NCI-H510A treated with DMSO at 0.1 percent for 48 hours (cell line): ENCODE measurements around the gene GPC3.
"Not testable (repeated sequence)": the region's sequence is repeated elsewhere in the genome, so short reads cannot be mapped to it uniquely, and the experiment has no call there.

Experiments used
- DNase-seq: peaks from one replicate; lab custom pipeline; 2025; lab: John Stamatoyannopoulos, UW

GPC3 gene

GRCh38 chrX:133646719-133647116 is 338.7 kb downstream of the GPC3 start:
- DNase-seq, result no peak

- no peak for DNase-seq
Measured at GRCh38 chrX:133645977-133646718, 339.2 kb downstream of the GPC3 start.

GRCh38 chrX:133645256-133645655 is 340.1 kb downstream of the GPC3 start:
- DNase-seq, result no peak

GRCh38 chrX:133640161-133641015 is 345.0 kb downstream of the GPC3 start:
- DNase-seq, result no peak

- DNase-seq, result no peak
Measured at GRCh38 chrX:133639726-133640125, 345.7 kb downstream of the GPC3 start.

- DNase-seq, result no peak
Measured at GRCh38 chrX:133638285-133638684, 347.1 kb downstream of the GPC3 start.

- DNase-seq, result no peak
Measured at GRCh38 chrX:133637765-133638164, 347.6 kb downstream of the GPC3 start.

GRCh38 chrX:133636009-133636408 is 349.4 kb downstream of the GPC3 start:
- DNase-seq, result no peak

- no peak for DNase-seq
Measured at GRCh38 chrX:133634416-133634815, 351.0 kb downstream of the GPC3 start.

GRCh38 chrX:133633950-133634349 is 351.4 kb downstream of the GPC3 start:
- no peak for DNase-seq

GRCh38 chrX:133633162-133633561 is 352.2 kb downstream of the GPC3 start:
- no peak for DNase-seq

- no peak for DNase-seq
Measured at GRCh38 chrX:133630362-133630761, 355.0 kb downstream of the GPC3 start.

GRCh38 chrX:133627673-133628072 is 357.7 kb downstream of the GPC3 start:
- DNase-seq, result no peak

- not testable (repeated sequence) for DNase-seq
Measured at GRCh38 chrX:133621384-133621783, 364.0 kb downstream of the GPC3 start.

- no peak for DNase-seq
Measured at GRCh38 chrX:133611676-133612075, 373.7 kb downstream of the GPC3 start.

- no peak for DNase-seq
Measured at GRCh38 chrX:133610056-133610455, 375.3 kb downstream of the GPC3 start.

GRCh38 chrX:133609166-133609565 is 376.2 kb downstream of the GPC3 start:
- DNase-seq, result no peak

- DNase-seq, result no peak
Measured at GRCh38 chrX:133608406-133608805, 377.0 kb downstream of the GPC3 start.

- DNase-seq, result no peak
Measured at GRCh38 chrX:133607419-133608348, 377.7 kb downstream of the GPC3 start.

GRCh38 chrX:133606990-133607389 is 378.4 kb downstream of the GPC3 start:
- no peak for DNase-seq

- no peak for DNase-seq
Measured at GRCh38 chrX:133604801-133605200, 380.6 kb downstream of the GPC3 start.

- DNase-seq, result no peak
Measured at GRCh38 chrX:133602881-133603280, 382.5 kb downstream of the GPC3 start.
